Measurements from ENCODE around the gene SERPINA7. TPM values are rescaled to one million over a fixed set of nuclear protein-coding genes. Genes with fewer than 3 reads are reported as not detected.

The SERPINA7 gene
- total RNA-seq, 1 donor from 2014 or later = not detected

Other genes starting within 250 kb of the SERPINA7 start
- gene NRK, start 216.2 kb downstream of the SERPINA7 start, total RNA-seq = not detected in 2 replicates
- 37.8 and 39.5 TPM in 2 replicates for gene PWWP3B, start 129.6 kb upstream of the SERPINA7 start, total RNA-seq